BE2C (cell line): Measurements from ENCODE around the gene RNF34.

Experiments used
- DNase-seq: peaks from one replicate; pipeline ENCODE4 v3.0.0-alpha.2; 2020
- H3K27me3 ChIP-seq: fragments of 250-450 bp; sonication (Bioruptor Pico); 2 replicates; pipeline ENCODE4 v1.5.1; 2020; ENCODE audit warnings: mild to moderate bottlenecking
- H3K36me3 ChIP-seq: fragments of 250-450 bp; sonication (Bioruptor Pico); 2 replicates; pipeline ENCODE4 v1.5.1; 2020; ENCODE audit warnings: mild to moderate bottlenecking
- H3K4me1 ChIP-seq: fragments of 250-450 bp; sonication (Bioruptor Pico); 2 replicates; pipeline ENCODE4 v1.5.1; 2020
- H3K4me3 ChIP-seq: 2 replicates; pipeline ENCODE4 v1.5.1; 2011; ENCODE audit warnings: low read depth, low read length
- H3K9me3 ChIP-seq: fragments of 250-450 bp; sonication (Bioruptor Pico); 2 replicates; pipeline ENCODE4 v1.5.1; 2020
- CTCF ChIP-seq: IDR thresholded peaks from 2 replicates; pipeline ENCODE4 v1.5.1; 2012; ENCODE audit warnings: mild to moderate bottlenecking, low read depth, low read length

Gene RNF34

GRCh38 chr12:121388421-121388981 is 11.4 kb upstream of the RNF34 start:
- no peaks in the 10 kb centered on the region for H3K27me3 ChIP-seq

DNA sequence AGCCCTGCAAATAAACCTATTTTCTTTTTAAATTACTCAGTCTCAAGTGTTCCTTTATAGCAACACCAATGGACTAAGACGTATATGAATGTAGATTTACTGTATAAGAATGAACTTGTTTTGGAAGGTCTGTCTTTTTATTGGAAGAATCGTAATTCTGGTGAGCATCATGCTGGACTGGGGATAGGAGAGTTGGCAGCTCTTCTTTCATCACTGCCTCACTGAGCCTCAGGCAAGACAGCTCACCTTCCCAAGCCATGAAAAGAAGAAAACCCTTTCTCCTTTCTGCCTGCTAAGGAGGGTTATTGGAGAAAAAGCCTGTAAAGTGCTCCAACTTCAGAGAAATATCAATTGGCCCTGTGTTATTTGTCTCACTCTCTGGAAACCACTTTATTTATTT is 9.1 kb upstream of the RNF34 start:
- no peak for DNase-seq
- Histone ChIP-seq H3K4me1 (peaks cover 8% of the 10 kb centered on the region), H3K9me3 (no peaks in the 10 kb centered on the region), H3K36me3 (no peaks in the 10 kb centered on the region), H3K4me3 (no peak overlapping the region), H3K27me3 (no peaks in the 10 kb centered on the region)
- TF ChIP-seq CTCF = no peak

More at GRCh38 chr12:121388421-121388981, 11.4 kb upstream of the RNF34 start:
- Histone ChIP-seq H3K4me3 (no peak overlapping the region), H3K4me1 (peaks cover 8% of the 10 kb centered on the region), H3K36me3 (no peaks in the 10 kb centered on the region; the same call in 1 of the 2 replicates), H3K9me3 (no peaks in the 10 kb centered on the region)
- no peak for DNase-seq
- TF ChIP-seq CTCF = no peak

DNA sequence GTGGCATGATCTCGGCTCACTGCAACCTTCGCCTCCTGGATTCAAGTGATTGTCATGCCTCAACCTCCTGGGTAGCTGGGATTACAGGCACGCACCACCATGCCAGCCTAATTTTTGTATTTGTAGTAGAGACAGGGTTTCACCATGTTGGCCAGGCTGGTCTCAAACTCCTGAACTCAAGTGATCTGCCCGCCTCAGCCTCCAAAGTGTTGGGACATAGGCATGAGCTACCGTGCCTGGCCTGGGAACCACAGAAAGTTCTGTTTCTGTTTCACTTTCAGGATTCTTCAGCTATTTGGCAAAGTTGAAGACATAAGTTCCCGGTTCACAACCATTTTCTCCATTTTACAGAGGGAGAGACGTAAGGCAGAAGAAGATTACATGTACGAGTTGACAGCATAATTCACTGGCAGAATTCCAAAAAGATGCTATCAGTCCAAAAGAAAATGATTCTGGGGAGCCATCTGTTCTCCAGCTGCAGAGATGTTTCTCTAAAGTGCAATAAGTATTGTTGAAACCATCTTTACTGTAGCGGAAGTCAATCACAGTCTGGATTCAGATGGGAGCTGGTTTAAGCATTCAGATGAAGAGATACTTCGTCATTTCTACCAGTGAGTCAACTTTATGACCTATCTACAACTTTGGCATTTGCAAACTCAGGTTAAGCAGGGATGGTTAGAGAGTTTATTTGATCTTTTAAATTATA is 8.1 kb upstream of the RNF34 start:
- Histone ChIP-seq H3K9me3 (no peaks in the 10 kb centered on the region), H3K36me3 (no peaks in the 10 kb centered on the region), H3K27me3 (no peaks in the 10 kb centered on the region), H3K4me3 (peak overlapping the region; percentile 42), H3K4me1 (peaks cover 8% of the 10 kb centered on the region)
- peak; percentile 62 for DNase-seq
- TF ChIP-seq CTCF = no peak

- Histone ChIP-seq H3K4me1 (peaks cover 8% of the 10 kb centered on the region), H3K4me3 (peak overlapping the region; percentile 42), H3K27me3 (no peaks in the 10 kb centered on the region), H3K9me3 (no peaks in the 10 kb centered on the region), H3K36me3 (no peaks in the 10 kb centered on the region)
- DNase-seq = no peak
- no peak for TF ChIP-seq CTCF
Measured at GRCh38 chr12:121392325-121392716, 7.6 kb upstream of the RNF34 start.

DNA sequence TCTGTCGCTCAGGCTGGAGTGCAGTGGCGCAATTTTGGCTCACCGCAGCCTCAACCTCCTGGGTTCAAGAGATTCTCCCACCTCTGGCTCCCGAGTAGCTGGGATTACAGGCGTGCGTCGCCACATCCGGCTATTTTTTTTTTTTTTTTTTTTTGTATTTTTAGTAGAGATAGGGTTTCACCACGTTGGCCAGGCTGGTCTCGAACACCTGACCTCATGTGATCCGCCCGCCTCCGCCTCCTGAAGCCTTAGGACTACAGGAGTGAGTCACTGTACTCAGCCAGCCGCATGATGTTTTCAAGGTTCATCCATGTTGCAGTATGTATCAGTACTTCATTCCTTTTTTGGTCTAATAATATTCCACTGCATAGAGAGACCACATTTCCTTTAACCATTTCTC is 2.4 kb upstream of the RNF34 start:
- no peak for DNase-seq
- no peak for TF ChIP-seq CTCF

GRCh38 chr12:121398355-121398754 is 1.6 kb upstream of the RNF34 start:
- H3K4me3 ChIP-seq = no peak overlapping the region

More for the DNA sequence above, 2.4 kb upstream of the RNF34 start:
- no peaks in the 10 kb centered on the region for H3K36me3 ChIP-seq
- peaks cover under 1% of the 10 kb centered on the region; the same call in 1 of the 2 replicates for H3K4me1 ChIP-seq
- H3K27me3 ChIP-seq = no peaks in the 10 kb centered on the region
- H3K4me3 ChIP-seq = no peak overlapping the region
- no peaks in the 10 kb centered on the region for H3K9me3 ChIP-seq

More at GRCh38 chr12:121398355-121398754, 1.6 kb upstream of the RNF34 start:
- TF ChIP-seq CTCF = no peak
- H3K27me3 ChIP-seq = no peaks in the 10 kb centered on the region
- peaks cover 4% of the 10 kb centered on the region; the same call in 1 of the 2 replicates for H3K36me3 ChIP-seq
- no peak for DNase-seq
- H3K4me1 ChIP-seq = no peaks in the 10 kb centered on the region; the same call in 1 of the 2 replicates
- no peaks in the 10 kb centered on the region for H3K9me3 ChIP-seq
